OCI-LY1 (cell line): ENCODE data around the gene ZFYVE28.

ENCODE experiments used
- EZH2 ChIP-seq: fragments of 200-600 bp; sonication (generic), shearing (Covaris generic); IDR thresholded peaks from 2 replicates; pipeline ENCODE4 v1.8.0; 2017; ENCODE audit warnings: borderline replicate concordance, mixed run types, mild to moderate bottlenecking, antibody characterized with exemption, low read length, moderate library complexity, mixed read lengths
- TF ChIP-seq, protein P1 (sequence below): fragments of 200-600 bp; sonication (generic), shearing (Covaris generic); IDR thresholded peaks from 2 replicates; pipeline ENCODE4 v1.5.1; 2017; ENCODE audit warnings: mild to moderate bottlenecking, antibody characterized with exemption, low read length, moderate library complexity, mixed read lengths

DNA sequence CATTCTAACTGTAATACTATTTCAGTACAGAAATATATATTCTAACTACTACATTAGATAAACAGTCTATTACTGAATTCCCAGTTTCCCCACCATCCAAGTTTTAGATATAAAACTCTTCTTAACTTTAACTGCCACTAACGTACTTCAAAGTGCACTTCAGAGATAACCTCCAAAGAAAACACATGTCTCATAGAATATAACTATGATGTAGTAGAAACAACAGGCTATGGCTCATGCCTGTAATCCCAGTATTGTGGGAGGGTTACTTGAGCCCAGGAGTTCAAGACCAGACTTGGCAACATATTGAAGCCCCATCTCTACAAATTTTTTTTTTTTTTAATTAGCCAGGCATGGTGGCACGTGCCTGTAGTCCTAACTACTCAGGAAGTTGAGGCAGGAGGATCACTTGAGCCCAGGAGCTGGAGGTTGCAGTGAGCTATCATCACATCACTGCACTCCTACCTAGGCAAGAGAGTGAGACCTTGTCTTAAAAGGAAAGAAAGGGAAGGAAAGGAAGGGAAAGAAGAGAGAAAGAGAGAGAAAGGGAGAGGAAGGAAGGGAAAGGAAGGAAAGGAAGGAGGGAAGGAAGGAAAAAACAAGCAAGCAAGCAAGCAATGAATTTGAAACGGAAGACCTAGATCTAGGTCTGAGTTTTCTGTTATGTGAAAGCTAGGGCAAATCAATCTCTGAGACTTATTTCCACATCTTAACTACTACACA is 181.3 kb downstream of the ZFYVE28 start:
- TF ChIP-seq EZH2 = no peak
- TF ChIP-seq, protein P1, sequence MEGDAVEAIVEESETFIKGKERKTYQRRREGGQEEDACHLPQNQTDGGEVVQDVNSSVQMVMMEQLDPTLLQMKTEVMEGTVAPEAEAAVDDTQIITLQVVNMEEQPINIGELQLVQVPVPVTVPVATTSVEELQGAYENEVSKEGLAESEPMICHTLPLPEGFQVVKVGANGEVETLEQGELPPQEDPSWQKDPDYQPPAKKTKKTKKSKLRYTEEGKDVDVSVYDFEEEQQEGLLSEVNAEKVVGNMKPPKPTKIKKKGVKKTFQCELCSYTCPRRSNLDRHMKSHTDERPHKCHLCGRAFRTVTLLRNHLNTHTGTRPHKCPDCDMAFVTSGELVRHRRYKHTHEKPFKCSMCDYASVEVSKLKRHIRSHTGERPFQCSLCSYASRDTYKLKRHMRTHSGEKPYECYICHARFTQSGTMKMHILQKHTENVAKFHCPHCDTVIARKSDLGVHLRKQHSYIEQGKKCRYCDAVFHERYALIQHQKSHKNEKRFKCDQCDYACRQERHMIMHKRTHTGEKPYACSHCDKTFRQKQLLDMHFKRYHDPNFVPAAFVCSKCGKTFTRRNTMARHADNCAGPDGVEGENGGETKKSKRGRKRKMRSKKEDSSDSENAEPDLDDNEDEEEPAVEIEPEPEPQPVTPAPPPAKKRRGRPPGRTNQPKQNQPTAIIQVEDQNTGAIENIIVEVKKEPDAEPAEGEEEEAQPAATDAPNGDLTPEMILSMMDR = no peak
